Measurements from ENCODE around the gene TMEM192. TPM values are rescaled to one million over a fixed set of nuclear protein-coding genes. Genes with fewer than 3 reads are reported as not detected.

The TMEM192 gene
- total and polyA plus RNA-seq, 2 of the 8 experiments (the other 6 are each of a cell fraction or from before 2014, with no cell fraction given): 7.3 to 10.9 TPM

GRCh38 chr4:165151734-165152133, 39.1 kb upstream of the TMEM192 start (continued):
- TF ChIP-seq USF2 (IDR thresholded peaks at IDR 0.05; ENCODE audit: low read length): no peak
- no peak for TF ChIP-seq MAFK (IDR thresholded peaks at IDR 0.05; ENCODE audit: low read depth, low read length)
- no peak for TF ChIP-seq SP2 (IDR thresholded peaks at IDR 0.05; ENCODE audit: low read length)
- no peak for TF ChIP-seq TAF7 (optimal IDR thresholded peaks at IDR 0.05; ENCODE audit: borderline replicate concordance, low read depth, low read length)
- TF ChIP-seq JUN (IDR thresholded peaks at IDR 0.05; ENCODE audit: low read depth, low read length): no peak
- no peak for TF ChIP-seq KDM5A (IDR thresholded peaks at IDR 0.05; ENCODE audit: low read length)
- no peak for TF ChIP-seq ZNF274 (IDR thresholded peaks at IDR 0.05; ENCODE audit: borderline replicate concordance, extremely low read depth, low read length)
- no peak for TF ChIP-seq EZH2 (IDR thresholded peaks at IDR 0.05; ENCODE audit: low read depth, low read length, severe bottlenecking)

All from H1 (cell line).